HG02623 (cell line): Measurements from ENCODE around the gene SLC7A6.

Source experiments
- ATAC-seq: cut with Tn5 transposase; IDR thresholded peaks from one replicate; pipeline ENCODE4 v1.9.1; 2021; ENCODE audit warnings: moderate library complexity; ENCODE audit not compliant: unreplicated experiment

SLC7A6 gene

GRCh38 chr16:68298907-68299561, 34.7 kb downstream of the SLC7A6 start:
- ATAC-seq, result no peak

GRCh38 chr16:68299571-68300453, 35.5 kb downstream of the SLC7A6 start:
- ATAC-seq, result no peak

- ATAC-seq, result no peak
Observed at GRCh38 chr16:68300734-68301459, 36.6 kb downstream of the SLC7A6 start.

DNA sequence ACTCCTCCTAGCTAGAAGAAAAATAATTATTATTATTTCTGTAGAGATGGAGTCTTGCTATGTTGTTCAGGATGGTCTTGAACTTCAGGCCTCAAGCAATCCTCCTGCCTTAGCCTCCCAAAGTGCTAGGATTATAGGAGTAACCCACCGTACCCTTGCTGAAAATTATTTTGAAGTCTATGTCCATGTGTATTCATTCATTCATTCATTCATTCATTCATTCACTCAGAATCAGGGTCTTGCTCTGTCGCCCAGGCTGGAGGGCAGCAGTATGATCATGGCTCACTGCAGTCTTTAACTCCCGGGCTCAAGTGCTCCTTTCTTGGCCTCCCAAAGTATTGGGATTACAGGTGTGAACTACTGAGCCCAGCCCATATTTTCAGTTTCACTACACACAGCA, 42.3 kb downstream of the SLC7A6 start:
- ATAC-seq, result no peak

DNA sequence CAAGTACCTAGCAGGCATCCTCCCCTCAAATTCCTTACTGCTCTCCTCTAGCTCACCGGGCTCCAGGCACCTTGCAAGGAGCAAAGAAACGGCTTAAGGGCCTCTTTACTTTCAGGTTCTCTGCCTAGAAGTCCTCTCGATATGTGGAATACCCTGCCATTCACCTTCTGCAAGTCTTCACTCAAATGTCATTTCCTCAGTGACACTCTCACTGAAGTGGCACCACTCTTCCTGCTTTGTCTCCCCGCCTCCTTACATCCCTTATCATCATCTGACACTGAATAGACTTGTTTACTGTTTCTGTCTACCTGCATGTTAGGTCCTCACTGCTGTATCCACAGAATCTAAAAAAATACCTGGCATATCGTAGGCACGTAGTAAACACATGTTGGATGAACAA, 45.5 kb downstream of the SLC7A6 start:
- no peak for ATAC-seq

DNA sequence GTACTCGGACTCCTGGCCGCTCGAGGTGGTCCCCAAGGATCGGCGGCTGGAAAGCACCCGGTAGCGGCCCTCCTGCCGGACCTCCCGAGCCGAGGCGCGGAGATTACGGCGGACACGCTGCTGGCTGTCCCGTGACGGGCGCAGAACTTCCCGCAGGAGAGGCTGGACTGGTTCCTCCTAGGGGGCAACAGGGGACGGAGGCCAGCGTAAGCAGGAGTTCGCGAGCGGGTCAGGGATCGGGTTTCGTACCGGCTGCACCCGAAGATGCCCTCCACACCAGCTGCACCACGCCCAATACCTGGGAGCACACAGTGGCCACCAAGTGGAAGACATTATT, 46.1 kb downstream of the SLC7A6 start:
- peak; percentile 21 for ATAC-seq

DNA sequence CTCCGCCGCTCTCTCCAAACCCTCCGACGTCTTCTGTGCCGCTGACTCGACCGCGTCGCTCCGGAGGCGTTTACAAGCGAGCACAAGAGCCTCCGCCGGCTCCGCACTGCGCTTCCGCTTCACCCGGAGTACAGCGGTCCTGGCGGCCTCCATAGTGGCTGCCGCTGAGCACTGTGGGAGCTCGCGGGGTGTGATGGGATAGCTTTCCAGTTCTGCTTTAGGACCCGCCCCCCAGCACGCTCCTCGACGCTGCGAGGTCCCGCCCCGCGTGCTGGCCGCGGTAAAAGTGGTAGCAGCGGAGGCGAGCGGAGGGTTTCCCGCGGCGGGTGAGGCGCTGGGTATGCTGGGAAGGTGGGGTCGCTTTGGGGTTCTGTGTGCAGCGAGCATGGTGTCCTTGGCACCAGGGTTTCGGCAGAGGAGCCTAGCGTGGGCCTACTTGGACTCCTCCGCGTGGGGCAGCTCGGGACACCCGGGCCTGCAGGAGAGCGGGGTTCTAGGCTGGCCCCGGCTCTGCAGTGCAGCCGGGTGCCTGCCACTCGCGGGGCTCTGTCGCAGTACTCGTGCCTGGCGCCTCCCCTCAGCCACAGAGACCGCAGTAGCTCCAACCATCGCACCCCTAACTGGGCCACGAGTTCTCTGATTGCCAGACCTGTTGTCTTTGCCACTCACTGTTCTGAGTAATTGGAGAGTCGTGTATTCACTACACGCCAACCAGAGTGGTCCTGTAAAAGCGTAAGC, 46.6 kb downstream of the SLC7A6 start, which contains the start of the genes PRMT7 and SLC7A6OS:
TSS of gene PRMT7 (plus strand) at position 246 of the 738 bp plus-strand sequence. CDS start 4,961 bp downstream, outside the sequence.
TSS of gene SLC7A6OS (minus strand) at position 173 of the 738 bp plus-strand sequence. CDS start at position 153, 20 bp downstream.
- peak; percentile 91 for ATAC-seq

DNA sequence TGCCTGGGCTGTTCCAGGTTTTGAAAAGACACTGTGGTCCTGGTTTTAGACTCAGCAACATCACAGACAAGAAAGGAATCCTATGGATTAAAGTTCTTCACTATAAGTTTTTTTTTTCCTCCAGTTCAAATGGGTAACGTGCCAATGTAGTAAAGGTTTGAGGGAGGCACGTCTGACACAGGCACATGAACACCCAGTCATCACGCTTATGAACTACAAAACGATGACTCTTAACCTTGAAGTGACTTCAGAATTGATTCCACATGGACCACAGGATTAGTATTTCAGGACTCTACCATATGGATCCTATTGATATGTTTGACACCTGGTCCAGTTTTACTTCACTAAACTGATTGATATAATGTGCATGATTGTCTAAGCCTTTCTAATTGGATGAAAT, 48.8 kb downstream of the SLC7A6 start:
- no peak for ATAC-seq

GRCh38 chr16:68319185-68319908, 55.0 kb downstream of the SLC7A6 start:
- no peak for ATAC-seq

GRCh38 chr16:68324336-68324735, 60.0 kb downstream of the SLC7A6 start:
- no peak for ATAC-seq

DNA sequence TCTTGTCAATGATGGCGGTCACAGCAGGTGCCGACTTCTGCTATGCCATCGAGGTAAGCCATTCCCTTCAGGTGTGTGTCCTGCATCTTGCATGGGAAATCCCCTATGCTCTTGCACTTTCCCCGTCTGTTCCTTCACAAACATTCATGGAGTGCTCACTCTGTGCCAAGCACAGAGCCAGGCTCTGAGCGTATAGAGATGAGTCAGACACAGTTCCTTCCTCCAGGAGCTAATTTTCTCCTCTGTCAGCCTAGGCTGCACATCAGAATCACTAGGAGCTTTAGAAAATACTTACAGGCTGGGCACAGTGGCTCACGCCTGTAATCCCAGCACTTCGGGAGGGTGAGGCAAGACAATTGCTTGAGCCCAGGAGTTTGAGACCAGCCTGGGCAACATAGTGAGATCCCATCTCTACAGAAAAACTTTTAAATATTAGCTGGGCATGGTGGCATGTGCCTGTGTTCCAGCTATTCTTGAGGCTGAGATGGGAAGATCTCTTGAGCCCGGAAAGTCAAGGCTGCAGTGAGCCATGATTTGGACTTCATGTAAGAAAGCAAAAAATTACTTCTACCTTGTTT, 60.5 kb downstream of the SLC7A6 start:
- ATAC-seq, result no peak

DNA sequence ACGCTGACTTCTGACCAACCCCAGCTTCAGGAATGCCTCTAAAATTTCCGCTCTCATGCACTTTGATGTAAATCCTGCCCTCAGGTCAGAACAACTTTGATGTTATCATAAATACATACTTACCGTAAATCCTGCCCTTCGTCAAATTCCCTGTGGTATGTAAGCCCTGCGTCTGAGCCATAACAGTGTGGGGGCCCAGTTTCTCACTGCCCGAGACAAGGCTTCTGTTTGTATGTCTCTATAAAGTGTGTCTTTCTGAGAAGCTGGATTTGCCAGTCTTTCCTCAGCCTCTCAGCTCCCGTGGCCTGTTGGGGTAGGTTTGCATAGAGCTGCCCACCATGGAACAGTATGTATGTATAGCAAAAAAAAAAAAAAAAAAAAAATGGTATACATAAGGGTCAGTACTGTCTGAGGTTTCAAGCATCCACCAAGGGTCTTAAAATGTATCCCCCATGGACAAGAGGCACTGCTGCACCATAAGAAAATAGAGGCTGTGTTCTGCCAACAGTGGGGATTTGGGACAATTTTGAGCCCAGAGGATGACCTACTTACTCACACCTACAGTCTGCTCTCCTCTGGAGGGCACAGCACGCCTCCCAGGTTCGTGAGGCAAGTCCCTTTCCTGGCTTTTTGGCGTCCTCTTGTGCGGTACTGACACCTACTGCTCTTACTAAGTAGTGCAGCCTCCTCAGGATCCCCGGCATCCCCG, 64.0 kb downstream of the SLC7A6 start:
- ATAC-seq, result peak; percentile 72

- no peak for ATAC-seq
Observed at GRCh38 chr16:68328860-68329390, 64.6 kb downstream of the SLC7A6 start.

DNA sequence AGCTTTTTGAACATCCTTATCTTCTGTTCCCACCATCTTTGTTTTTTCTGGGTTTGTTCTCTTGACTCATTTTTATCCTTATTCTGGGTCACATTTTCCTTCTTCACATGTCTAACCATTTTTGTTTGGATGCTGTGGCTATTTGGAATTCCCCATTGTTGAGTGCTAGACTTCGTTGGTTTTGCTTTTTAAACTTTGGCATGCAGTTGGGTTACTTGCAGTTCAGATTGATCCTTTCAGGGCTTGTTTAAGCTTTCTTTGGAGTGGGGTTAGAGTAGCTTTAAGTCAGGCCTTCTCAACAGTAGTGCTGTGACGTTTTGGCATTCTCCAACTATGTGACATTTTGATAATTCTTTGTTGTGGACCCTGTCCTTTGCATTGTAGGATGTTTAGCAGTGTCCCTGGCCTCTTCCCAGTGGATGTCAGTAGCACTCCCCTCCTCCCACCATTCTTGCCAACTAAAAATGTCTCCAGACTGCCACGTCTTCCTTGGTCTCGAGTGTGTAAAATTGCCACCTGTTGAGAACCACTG, 67.6 kb downstream of the SLC7A6 start:
- ATAC-seq, result no peak

DNA sequence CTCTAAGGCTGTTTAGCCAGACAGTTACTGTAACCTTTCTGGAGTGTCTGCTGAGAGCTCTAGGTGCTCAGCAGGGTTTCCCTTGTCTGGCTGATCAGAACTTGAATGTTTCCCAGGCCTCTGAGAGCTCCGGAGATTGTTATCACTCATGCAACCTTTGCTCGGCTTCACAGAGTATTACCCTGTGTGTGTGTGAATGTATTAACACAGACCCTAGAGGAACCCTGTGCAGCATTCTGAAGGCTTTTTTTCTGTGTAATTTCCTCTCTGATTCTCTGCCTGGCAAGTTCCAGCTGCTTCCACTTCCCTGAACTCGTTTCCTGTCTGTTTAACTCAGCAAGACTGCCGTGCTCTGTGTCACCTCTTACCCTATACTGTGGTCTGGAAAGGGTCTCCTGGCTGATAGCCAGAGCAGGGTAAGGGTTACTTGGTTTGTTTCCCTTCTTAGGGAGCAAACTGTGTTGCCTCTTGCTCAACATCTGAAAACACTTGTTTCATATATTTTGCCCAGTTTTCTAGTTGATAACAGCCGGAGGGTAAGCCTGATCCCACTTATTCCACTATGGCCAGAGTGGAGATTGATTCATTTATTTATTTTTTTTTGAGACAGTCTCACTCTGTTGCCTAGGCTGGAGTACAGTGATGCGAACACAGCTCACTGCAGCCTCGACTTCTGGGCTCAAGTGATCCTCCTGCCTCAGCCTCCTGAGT, 68.2 kb downstream of the SLC7A6 start:
- ATAC-seq, result no peak

DNA sequence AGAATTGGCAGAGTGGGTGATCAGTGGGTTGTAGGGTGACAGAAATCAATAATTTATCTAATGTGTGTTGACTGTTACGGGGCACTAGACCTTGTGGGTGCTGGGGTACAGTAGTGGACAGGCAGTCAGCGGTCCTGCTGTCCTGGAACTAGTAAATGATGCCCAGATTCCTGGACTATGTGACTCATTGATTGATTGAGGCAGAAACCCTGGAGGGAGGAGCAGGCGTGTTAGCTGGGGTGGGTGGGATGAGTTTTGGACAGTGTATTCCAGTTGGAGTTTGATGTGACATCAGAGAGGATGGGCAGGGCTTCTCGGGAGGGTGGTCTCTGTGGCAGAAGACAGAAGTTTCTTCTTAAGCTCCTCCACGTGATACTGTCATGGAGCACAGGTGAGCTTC, 70.8 kb downstream of the SLC7A6 start:
- no peak for ATAC-seq

GRCh38 chr16:68338326-68339119, 74.2 kb downstream of the SLC7A6 start:
- ATAC-seq, result no peak
